ENCODE data around the gene RHOT2.

Gene RHOT2

DNA sequence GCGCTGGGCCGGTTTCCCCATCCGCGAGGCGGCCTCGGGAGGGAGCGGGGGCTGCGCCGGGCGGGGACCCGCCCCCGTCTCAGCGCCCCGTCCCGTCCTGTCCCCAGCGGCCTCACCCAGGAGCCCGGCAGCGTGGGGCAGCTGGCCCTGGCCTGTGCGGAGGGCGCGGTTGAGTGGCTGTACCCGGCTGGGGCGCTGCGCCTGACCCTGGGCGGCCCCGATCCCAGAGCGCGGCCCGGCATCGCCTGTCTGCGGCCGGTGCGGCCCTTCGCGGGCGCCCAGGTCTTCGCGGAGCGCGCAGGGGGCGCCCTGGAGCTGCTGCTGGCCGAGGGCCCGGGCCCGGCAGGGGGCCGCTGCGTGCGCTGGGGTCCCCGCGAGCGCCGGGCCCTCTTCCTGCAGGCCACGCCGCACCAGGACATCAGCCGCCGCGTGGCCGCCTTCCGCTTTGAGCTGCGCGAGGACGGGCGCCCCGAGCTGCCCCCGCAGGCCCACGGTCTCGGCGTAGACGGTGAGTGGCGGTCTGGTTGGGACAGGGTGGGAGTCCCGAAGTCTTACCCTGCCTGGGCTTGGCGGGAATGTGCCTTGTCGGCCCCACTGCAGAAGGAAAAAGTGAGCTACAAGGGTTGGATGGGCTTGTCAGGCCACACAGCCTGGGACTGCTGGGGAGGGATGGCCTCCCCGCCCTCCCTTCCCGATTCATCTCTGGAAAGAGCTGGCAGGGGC, 47.7 kb downstream of the RHOT2 start:
- DNase-seq (ENCODE audit: low read depth) = no peak

DNA sequence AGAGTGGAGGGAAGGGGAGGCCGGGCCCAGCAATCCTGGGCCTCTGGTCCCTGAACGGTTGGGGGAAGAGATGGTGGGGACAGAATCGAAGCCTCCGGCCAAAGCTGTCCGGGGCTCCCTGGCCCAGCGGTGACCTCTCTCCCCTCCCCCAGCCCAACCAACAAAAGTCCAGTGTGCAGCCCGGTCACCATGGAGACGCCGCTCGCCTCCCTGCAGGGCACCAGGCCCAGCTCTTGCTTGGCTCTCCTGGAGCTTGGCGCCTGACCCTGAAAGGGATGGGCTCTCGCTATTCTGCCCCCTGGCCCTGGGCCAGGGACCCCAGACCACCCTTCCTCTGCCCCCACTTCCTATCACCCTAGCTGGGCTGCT, 48.3 kb downstream of the RHOT2 start:
- DNase-seq (ENCODE audit: low read depth) = no peak

DNA sequence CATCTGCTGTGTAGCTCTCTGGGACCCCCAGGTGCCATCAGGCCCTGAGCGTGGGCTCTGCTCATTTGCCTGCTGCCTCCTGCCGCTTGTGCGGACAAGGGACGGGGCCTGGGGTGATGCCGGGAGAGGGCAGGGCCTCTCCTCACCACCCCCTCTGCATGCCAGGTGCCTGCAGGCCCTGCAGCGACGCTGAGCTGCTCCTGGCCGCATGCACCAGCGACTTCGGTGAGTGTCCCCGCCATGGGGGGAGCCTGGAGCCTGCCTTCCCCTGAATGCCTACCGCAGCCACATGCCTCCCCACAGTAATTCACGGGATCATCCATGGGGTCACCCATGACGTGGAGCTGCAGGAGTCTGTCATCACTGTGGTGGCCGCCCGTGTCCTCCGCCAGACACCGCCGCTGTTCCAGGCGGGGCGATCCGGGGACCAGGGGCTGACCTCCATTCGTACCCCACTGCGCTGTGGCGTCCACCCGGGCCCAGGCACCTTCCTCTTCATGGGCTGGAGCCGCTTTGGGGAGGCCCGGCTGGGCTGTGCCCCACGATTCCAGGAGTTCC, 48.9 kb downstream of the RHOT2 start:
- no peak for DNase-seq (ENCODE audit: low read depth)

DNA sequence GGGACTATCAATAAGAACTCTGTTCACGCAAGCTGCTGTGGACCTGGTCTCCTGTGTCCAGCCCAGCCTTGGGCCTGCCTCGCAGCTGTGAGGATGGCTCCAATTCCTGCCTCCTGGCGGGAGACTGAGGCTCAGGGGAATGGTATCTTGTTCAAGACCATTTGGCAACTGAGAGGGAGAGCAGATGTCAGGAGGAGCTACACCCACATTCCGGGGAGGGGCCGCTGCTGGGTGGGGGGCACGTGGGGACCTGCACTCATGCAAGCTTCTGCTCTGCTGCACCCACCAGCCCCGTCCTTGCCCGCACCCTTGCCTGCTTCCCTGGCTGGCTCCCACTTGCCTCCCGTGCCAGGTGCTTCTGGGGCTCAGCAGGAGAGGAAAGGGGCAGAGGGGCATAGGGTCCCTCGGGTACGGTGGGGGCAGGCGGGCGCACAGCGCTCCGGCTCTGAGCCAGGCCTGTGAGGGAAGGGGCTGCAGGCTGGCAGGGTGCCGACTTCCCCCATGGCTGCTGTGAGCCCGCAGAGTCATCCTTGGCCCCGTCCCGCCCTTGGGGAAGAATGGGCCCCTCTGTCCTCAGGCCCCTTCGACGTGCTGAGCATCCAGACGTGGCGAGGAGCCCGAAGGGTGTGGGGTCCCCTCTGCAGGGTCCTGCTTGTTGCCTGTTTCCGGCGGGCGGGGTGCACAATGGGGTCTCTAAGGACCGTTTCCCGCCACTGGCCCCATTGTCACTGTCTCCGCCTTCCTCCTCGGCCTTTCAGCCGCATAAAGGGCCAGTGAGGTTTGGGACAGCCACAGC, 49.7 kb downstream of the RHOT2 start:
- no peak for DNase-seq (ENCODE audit: low read depth)

DNA sequence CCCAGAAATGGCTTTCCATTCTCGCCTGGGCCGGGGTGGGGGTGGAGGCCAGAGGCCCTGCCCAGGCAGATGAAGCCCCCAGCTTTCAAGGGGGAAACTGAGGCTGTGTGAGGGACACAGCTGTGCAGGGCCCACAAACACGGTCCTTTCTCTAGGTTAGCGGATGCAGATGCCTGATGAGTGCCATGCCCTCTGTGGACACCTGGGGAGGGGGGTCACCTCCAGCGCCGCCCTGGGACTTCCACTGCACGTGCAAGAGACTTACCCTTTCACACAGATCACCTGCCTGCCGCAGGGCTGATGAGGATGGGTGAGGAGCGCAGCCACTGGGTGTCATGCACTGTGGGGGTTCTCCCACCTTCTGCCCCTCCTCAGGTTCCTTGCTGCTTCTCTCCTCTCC, 50.5 kb downstream of the RHOT2 start:
- DNase-seq (ENCODE audit: low read depth) = no peak

DNA sequence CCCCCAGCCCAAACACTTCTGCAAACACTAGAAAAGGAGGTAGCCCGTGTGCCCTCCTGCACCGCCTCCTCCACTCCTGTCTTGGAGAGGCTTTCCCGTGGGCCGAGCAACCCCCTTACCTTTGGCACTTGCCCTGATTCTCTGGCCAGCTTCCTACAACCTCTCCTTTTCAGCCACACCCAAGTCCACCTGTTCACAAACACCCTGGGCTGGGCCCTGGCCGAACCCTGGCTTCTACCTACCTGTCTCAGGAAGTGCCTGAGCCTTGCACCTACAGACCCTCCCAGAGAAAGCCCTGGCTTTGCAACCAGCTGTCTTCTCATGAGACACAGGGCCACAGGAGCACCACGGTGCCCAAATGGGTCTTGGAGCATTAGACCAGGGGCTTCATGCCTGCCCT, 51.0 kb downstream of the RHOT2 start:
- DNase-seq (ENCODE audit: low read depth) = no peak

DNA sequence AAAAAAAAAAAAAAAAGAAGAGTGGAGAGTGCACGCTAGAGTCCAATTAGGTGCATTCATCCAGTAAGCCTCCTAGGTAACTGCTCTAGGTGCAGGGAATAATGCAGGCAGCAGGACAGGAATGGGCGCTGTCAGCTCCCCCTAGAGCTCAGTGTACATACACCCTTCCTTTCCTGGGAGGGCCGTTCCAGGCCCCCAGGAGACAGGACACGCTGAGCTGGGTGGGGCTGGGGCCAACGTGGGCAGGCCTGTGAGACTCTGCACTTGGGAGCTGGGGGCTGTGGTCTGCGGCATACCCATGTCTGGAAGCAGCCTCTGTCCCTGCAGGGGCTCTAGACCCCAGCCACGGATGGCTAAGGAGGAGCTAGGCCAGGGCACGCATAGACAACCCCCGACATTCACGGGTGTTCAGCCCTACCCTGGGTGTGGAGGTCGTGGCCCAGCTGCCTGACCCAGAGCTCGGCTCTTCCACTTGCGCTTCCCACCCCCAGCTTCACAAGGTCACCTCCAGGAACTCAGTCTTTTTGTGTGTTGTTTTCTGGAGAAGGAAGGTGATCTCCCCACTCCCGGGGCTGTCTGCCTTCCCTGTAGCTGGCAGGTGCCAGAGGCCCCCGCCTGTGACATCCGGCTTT, 52.0 kb downstream of the RHOT2 start:
- no peak for DNase-seq (ENCODE audit: low read depth)

DNA sequence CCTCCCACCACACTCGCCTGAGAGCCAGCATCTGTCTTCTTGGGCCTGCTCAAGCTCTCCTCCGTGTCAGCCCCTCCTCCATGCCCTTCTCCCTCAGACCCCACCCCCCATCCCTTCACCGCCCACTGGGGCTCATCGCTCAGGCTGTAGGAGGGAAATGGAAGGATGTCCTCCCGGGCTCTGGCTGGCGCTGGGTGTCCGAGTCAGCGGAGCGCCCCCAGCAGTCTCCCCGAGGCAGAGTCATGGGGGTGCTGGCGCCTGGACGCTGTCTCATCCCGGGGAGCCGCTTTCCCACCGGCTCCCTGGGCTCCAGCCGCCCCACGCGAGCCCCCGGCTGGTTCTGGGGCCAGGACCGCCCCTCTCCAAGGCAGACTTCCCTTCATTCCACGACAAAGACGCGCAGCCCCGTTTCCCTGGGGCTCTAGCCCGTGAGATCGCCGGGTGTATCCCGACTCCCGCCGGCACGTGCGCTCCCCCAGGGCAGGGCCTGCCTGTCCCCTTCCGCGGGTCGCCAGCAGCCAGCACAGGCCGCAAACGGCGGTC, 52.6 kb downstream of the RHOT2 start:
- no peak for DNase-seq (ENCODE audit: low read depth)

DNA sequence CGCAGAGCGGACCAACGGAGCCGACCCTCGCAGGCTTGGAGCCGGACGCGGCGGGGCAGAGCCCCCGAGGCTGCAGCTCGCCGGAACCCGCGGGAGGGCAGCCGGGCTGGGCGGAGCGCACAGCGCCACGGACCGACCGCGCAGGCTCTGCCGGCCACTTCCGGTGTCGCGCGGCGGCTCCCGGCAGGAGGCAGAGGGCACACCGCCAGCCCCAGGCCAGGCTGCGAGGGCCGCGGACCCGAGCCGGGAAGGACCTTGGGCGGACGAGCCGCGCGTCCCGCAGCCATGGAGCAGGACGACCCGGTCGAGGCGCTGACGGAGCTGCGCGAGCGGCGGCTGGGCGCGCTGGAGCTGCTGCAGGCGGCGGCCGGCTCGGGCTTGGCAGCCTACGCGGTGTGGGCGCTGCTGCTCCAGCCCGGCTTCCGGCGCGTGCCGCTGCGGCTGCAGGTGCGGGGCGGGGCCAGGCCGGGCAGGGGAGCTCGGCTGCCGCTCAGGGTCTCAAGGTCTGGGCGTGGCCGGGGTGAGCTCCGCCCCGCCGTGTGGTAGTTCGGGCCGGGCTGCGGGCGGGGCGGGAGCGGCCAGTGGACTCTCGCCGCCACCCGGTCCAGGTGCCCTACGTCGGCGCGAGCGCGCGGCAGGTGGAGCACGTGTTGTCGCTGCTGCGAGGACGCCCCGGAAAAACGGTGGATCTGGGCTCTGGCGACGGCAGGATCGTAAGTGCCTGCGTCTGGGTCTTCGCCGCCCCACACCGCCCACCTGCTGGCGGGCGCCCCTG, 53.2 kb downstream of the RHOT2 start, which contains the start of gene ANTKMT:
Gene ANTKMT, plus strand, starts transcription at position 157 of the 775 bp plus-strand sequence. Its CDS starts 129 bp downstream, at position 286.
- no peak for DNase-seq (ENCODE audit: low read depth)

DNA sequence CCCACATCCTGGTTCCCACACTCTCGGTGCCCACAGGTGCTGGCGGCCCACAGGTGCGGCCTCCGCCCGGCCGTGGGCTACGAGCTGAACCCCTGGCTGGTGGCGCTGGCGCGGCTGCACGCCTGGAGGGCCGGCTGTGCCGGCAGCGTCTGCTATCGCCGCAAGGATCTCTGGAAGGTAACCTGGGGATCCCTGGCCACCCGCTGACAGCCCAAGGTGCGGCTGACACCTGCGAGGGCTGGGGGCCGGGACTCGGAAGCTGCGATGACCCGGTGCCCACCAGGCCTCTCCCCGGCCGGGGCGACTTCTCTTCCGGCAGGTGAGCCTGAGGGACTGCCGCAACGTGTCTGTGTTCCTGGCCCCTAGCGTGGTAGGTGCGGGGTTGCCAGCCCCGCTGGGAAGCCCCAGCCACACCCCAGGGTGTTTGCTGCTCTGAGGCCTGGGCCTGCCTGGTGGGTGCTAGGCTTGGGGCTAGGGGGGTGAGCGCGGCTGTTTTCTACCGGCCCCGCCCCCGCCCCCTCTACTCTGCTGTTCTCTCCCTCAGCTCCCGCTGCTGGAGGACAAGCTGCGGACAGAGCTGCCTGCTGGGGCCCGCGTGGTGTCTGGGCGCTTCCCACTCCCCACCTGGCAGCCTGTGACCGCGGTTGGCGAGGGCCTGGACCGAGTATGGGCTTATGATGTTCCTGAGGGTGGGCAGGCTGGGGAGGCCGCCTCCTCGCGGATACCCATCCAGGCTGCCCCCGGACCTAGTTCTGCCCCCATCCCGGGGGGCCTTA, 54.0 kb downstream of the RHOT2 start:
- no peak for DNase-seq (ENCODE audit: low read depth)

DNA sequence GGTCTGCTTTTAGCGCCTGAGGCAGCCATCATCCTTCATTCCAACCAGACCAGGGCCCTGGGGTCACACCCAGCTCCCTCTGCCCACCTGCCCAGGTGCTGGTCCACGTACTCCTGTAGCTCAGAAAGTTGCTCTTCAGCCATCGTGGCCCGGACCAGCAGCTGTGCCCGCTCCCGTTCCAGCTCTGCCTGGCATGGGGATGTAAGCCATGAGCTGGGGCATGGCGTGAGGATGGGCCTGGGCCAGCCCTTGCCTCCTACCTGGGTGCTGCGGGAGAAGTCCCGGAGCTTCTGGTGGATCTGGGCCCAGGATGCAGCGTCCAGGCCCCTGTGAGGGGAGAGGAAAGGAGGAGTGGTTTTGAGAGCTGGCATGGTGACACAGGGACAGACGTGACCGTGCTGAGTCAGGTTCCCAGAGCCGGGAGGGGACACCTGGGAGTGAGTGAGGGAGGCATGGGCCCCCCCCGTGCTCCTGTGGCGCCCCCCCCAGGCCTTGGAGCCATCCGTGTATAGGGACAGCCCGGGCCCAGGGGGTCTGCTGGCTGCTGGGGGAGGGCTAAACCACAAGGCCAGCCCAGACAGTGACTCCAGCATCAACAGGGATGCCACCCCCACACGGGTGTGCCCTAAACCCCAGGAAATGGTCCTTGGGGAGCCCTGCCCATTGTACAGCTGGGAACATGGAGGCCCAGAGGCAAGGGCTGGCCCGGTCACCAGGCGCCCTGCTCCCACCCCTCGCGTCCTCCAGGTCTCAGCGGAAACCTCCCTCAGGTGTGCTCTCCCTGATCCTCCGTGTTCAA, 55.1 kb downstream of the RHOT2 start:
- DNase-seq (ENCODE audit: low read depth) = no peak

DNA sequence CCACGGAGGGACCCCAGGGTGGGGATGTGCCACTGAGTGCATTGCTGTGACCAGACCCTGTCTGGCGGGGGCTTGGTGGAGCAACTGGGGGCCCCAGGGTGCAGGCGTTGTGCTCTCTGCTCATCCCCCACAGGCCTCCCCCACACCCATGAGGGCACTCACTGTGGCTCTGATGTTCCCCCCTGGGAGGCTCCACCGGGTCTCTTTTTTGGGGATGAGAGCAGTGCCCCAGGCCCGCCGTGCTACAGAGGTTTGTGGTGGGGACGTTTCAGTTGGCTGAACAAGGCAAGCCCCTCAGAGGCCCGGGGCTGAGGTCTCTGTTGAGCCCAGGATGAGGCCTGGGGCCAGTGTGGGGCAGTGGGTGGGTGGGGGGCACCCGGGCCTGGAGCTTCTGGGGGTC, 55.8 kb downstream of the RHOT2 start:
- no peak for DNase-seq (ENCODE audit: low read depth)
